Measurements from ENCODE around the gene ELP4.

The ELP4 gene, protein sequence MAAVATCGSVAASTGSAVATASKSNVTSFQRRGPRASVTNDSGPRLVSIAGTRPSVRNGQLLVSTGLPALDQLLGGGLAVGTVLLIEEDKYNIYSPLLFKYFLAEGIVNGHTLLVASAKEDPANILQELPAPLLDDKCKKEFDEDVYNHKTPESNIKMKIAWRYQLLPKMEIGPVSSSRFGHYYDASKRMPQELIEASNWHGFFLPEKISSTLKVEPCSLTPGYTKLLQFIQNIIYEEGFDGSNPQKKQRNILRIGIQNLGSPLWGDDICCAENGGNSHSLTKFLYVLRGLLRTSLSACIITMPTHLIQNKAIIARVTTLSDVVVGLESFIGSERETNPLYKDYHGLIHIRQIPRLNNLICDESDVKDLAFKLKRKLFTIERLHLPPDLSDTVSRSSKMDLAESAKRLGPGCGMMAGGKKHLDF

DNA sequence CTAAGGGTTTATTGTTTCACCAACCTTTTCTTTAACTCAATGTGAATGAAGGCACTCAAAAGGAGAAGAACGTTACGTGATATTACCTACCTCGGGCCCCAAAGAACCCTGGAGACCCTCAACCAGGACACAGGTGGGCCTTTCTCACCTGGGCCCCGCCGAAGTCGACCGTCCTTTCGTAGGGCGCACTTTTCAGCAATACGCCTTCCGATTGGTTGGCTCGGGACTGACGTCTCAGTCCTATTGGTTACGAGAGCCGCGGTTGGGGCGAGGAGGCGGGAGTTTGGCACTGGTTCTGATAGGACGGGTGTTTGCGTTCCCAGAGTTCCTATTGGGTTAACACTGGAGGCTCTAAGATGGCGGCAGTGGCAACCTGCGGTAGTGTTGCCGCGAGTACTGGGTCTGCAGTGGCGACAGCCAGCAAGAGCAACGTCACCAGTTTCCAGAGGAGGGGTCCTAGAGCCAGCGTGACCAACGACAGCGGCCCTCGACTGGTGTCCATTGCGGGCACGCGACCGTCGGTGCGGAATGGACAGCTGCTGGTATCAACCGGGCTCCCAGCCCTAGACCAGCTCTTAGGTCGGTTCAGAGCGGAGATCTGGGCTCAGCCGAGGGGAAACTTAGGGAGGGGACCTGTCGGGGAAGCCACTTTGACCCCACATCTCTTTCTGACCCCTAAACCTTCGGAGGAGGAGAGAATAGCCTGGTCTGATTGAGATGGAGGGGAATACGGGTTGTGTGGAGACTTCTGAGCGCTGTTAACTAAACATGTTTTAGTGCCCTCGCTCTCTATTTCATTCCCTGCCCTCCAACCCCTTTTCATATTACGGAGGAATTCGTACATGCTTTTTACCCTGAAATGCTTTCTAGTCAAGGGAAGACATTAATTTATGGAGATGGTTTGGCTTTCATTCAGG is at the start of gene ELP4, which contains the start of gene IMMP1L:
Gene ELP4, plus strand, starts transcription at position 339 of the 917 bp plus-strand sequence. Its CDS starts 18 bp downstream, at position 357.
Gene IMMP1L, minus strand, starts transcription at position 194 of the 917 bp plus-strand sequence. CDS start 46,346 bp downstream, outside the sequence.
- TF ChIP-seq, protein P1, sequence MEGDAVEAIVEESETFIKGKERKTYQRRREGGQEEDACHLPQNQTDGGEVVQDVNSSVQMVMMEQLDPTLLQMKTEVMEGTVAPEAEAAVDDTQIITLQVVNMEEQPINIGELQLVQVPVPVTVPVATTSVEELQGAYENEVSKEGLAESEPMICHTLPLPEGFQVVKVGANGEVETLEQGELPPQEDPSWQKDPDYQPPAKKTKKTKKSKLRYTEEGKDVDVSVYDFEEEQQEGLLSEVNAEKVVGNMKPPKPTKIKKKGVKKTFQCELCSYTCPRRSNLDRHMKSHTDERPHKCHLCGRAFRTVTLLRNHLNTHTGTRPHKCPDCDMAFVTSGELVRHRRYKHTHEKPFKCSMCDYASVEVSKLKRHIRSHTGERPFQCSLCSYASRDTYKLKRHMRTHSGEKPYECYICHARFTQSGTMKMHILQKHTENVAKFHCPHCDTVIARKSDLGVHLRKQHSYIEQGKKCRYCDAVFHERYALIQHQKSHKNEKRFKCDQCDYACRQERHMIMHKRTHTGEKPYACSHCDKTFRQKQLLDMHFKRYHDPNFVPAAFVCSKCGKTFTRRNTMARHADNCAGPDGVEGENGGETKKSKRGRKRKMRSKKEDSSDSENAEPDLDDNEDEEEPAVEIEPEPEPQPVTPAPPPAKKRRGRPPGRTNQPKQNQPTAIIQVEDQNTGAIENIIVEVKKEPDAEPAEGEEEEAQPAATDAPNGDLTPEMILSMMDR (IDR thresholded peaks at IDR 0.05; ENCODE audit: low read length): no peak
- no peak for TF ChIP-seq EZH2 (IDR thresholded peaks at IDR 0.05; ENCODE audit: borderline replicate concordance, low read length)
- H3K36me3 ChIP-seq (ENCODE audit: insufficient read depth, low read length): peaks cover 7% of the 10 kb centered on the region; the same call in 1 of the 2 replicates
- peak within 1 kb of the TSS; percentile 75 for H3K4me3 ChIP-seq (ENCODE audit: low read depth, low read length, poor library complexity, severe bottlenecking)
- H3K4me2 ChIP-seq (ENCODE audit: low read length): peak within 1 kb of the TSS; percentile 92
- peaks cover 29% of the 10 kb centered on the region for H3K4me1 ChIP-seq (ENCODE audit: insufficient read depth, low read length, severe bottlenecking)
- no peaks in the 10 kb centered on the region for H3K9me3 ChIP-seq (ENCODE audit: low read length)
- no peaks in the 10 kb centered on the region for H3K27me3 ChIP-seq (ENCODE audit: insufficient read depth, low read length)
- H3K79me2 ChIP-seq (ENCODE audit: insufficient read depth, low read length): peaks cover 67% of the 10 kb centered on the region
- H3K9ac ChIP-seq (ENCODE audit: low read length): peak within 1 kb of the TSS; percentile 78
- H3K27ac ChIP-seq (ENCODE audit: low read depth, low read length, poor library complexity, severe bottlenecking): peak within 1 kb of the TSS; percentile 45
- no peaks in the 10 kb centered on the region for H3F3A ChIP-seq (ENCODE audit: insufficient read depth, low read length)
- no peaks in the 10 kb centered on the region for H3K9me2 ChIP-seq (ENCODE audit: low read depth, low read length)
- peak within 1 kb of the TSS; percentile 16; the same call in 1 of the 2 replicates for H2AFZ ChIP-seq (ENCODE audit: low read length)
- H4K20me1 ChIP-seq (ENCODE audit: insufficient read depth, low read length): no peaks in the 10 kb centered on the region

DNA sequence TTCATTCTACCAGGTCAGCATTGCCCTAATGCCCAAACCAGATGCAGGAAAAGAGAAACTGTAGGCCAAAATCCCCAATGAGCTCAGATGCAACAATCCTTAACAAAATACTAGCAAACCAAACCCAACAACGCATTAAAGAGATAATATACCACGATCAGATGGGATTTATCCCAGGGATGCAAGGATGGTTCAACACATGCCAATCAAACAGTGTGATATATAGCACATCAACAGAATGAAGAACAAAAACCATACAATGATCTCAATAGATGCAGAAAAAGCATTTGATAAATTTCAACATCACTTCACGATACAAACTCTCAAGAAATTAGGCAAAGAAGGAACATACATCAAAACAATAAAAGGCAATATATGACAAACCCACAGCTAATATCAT is 45.1 kb upstream of the ELP4 start:
- TF ChIP-seq, protein P1 (IDR thresholded peaks at IDR 0.05; ENCODE audit: low read length): no peak
- TF ChIP-seq EZH2 (IDR thresholded peaks at IDR 0.05; ENCODE audit: borderline replicate concordance, low read length): no peak
- Histone ChIP-seq H3K9me3 (ENCODE audit: low read length) (peaks cover 17% of the 10 kb centered on the region), H3K36me3 (ENCODE audit: insufficient read depth, low read length) (peaks cover 53% of the 10 kb centered on the region), H4K20me1 (ENCODE audit: insufficient read depth, low read length) (no peaks in the 10 kb centered on the region), H3F3A (ENCODE audit: insufficient read depth, low read length) (no peaks in the 10 kb centered on the region), H3K4me3 (ENCODE audit: low read depth, low read length, poor library complexity, severe bottlenecking) (no peak overlapping the region), H3K9ac (ENCODE audit: low read length) (no peak overlapping the region), H3K4me2 (ENCODE audit: low read length) (no peak overlapping the region), H3K4me1 (ENCODE audit: insufficient read depth, low read length, severe bottlenecking) (no peaks in the 10 kb centered on the region), H3K79me2 (ENCODE audit: insufficient read depth, low read length) (peaks cover 8% of the 10 kb centered on the region), H3K27me3 (ENCODE audit: insufficient read depth, low read length) (no peaks in the 10 kb centered on the region), H2AFZ (ENCODE audit: low read length) (no peak overlapping the region), H3K9me2 (ENCODE audit: low read depth, low read length) (no peaks in the 10 kb centered on the region), H3K27ac (ENCODE audit: low read depth, low read length, poor library complexity, severe bottlenecking) (no peak overlapping the region)

DNA sequence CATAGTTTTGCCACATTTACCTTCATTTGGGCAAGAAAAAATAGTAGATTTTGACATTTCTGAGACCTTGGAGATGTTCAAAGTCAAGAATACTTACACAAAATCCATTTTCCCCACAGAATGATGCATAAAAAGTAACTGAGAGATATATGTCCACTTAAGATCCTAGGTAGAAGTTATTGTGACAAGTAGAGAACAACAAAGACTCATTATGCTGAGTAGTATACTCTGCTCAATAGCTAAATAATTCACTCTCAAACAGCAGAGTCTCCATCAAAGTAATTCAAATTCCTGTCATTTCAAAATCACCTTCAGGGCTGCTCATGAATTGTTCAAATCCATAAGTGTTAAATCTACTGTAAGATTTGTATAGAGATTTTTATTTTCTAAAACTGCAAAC is 35.5 kb upstream of the ELP4 start:
- Histone ChIP-seq H3F3A (ENCODE audit: insufficient read depth, low read length) (no peaks in the 10 kb centered on the region), H4K20me1 (ENCODE audit: insufficient read depth, low read length) (no peaks in the 10 kb centered on the region), H3K9me2 (ENCODE audit: low read depth, low read length) (no peaks in the 10 kb centered on the region), H3K4me2 (ENCODE audit: low read length) (no peak overlapping the region), H3K4me1 (ENCODE audit: insufficient read depth, low read length, severe bottlenecking) (no peaks in the 10 kb centered on the region), H3K27me3 (ENCODE audit: insufficient read depth, low read length) (no peaks in the 10 kb centered on the region), H2AFZ (ENCODE audit: low read length) (no peak overlapping the region), H3K4me3 (ENCODE audit: low read depth, low read length, poor library complexity, severe bottlenecking) (no peak overlapping the region), H3K9me3 (ENCODE audit: low read length) (no peaks in the 10 kb centered on the region), H3K79me2 (ENCODE audit: insufficient read depth, low read length) (peaks cover 8% of the 10 kb centered on the region), H3K9ac (ENCODE audit: low read length) (no peak overlapping the region), H3K27ac (ENCODE audit: low read depth, low read length, poor library complexity, severe bottlenecking) (no peak overlapping the region), H3K36me3 (ENCODE audit: insufficient read depth, low read length) (peaks cover under 1% of the 10 kb centered on the region; the same call in 1 of the 2 replicates)
- TF ChIP-seq, protein P1 (IDR thresholded peaks at IDR 0.05; ENCODE audit: low read length): no peak
- no peak for TF ChIP-seq EZH2 (IDR thresholded peaks at IDR 0.05; ENCODE audit: borderline replicate concordance, low read length)
